DOHH2 (cell line): ENCODE data around the gene CPLX3.
A peak's percentile ranks its signal among the peaks of the same experiment; 100 is the strongest.

Experiments used
- EZH2phosphoT487 ChIP-seq: fragments of 200-600 bp; sonication (generic); IDR thresholded peaks from 2 replicates; pipeline ENCODE4 v1.6.1; 2017; ENCODE audit warnings: borderline replicate concordance, mild to moderate bottlenecking, antibody characterized with exemption, low read length, moderate library complexity, mixed read lengths
- TF ChIP-seq, protein P1 (sequence below): fragments of 200-600 bp; sonication (generic); IDR thresholded peaks from one replicate; pipeline ENCODE4 v1.5.1; 2014; ENCODE audit warnings: antibody characterized with exemption, mild to moderate bottlenecking, low read depth, low read length; ENCODE audit not compliant: poor library complexity, severe bottlenecking

- no peak for TF ChIP-seq EZH2phosphoT487
- TF ChIP-seq, protein P1, sequence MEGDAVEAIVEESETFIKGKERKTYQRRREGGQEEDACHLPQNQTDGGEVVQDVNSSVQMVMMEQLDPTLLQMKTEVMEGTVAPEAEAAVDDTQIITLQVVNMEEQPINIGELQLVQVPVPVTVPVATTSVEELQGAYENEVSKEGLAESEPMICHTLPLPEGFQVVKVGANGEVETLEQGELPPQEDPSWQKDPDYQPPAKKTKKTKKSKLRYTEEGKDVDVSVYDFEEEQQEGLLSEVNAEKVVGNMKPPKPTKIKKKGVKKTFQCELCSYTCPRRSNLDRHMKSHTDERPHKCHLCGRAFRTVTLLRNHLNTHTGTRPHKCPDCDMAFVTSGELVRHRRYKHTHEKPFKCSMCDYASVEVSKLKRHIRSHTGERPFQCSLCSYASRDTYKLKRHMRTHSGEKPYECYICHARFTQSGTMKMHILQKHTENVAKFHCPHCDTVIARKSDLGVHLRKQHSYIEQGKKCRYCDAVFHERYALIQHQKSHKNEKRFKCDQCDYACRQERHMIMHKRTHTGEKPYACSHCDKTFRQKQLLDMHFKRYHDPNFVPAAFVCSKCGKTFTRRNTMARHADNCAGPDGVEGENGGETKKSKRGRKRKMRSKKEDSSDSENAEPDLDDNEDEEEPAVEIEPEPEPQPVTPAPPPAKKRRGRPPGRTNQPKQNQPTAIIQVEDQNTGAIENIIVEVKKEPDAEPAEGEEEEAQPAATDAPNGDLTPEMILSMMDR, result peak; percentile 99
Measured at GRCh38 chr15:74787251-74788041, 39.0 kb upstream of the CPLX3 start.
